ENCODE measurements around the gene ITGA1. TPM values are rescaled to one million over a fixed set of nuclear protein-coding genes. Genes with fewer than 3 reads are reported as not detected.

ITGA1 gene
- total RNA-seq, 1 donor from 2014 or later, result 3.2 TPM

DNA sequence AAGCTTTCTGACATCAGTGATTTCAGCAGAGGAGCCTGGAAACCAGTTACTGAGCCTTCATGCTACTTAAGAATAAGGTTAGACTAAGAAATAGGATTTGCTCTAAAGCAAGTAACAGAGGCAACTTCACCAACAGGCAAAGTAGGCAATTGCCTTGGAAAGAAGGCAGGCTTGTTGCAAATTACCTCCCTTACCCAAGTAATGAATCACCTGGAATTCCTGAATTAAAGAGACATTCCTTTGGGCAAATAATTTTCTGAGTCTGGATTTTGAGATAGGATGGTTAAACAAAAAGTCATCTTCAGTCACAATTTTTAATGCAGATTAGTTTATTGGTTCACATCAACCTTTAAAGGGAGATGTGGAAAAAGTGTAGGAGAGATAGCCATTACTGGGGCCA lies 92.8 kb downstream of the ITGA1 start:
- DNase-seq (ENCODE audit: low read depth), result no peak
- no peak overlapping the region for H3K4me3 ChIP-seq (ENCODE audit: low read depth, low read length)
- TF ChIP-seq, protein P1, sequence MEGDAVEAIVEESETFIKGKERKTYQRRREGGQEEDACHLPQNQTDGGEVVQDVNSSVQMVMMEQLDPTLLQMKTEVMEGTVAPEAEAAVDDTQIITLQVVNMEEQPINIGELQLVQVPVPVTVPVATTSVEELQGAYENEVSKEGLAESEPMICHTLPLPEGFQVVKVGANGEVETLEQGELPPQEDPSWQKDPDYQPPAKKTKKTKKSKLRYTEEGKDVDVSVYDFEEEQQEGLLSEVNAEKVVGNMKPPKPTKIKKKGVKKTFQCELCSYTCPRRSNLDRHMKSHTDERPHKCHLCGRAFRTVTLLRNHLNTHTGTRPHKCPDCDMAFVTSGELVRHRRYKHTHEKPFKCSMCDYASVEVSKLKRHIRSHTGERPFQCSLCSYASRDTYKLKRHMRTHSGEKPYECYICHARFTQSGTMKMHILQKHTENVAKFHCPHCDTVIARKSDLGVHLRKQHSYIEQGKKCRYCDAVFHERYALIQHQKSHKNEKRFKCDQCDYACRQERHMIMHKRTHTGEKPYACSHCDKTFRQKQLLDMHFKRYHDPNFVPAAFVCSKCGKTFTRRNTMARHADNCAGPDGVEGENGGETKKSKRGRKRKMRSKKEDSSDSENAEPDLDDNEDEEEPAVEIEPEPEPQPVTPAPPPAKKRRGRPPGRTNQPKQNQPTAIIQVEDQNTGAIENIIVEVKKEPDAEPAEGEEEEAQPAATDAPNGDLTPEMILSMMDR (conservative IDR thresholded peaks at IDR 0.05; ENCODE audit: low read depth, low read length), result no peak

DNA sequence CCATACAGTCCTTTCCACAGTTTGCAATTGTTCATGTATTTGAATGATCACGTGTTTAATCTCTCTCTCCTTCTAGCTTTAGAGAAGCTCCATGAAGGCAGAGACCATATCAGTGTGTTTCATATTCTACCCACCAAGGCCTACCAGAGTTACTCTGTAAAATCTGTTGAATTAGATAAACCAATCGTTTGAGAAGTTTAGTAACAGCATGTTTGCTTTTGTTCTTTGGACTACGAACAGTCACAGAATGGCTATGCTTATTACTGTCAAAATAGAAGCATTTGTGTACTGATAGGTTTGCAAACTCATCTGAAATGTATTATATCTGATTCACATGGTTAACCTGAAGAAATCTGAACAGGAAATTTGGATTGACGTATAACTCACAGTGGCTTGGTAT lies 93.8 kb downstream of the ITGA1 start:
- TF ChIP-seq, protein P1 (conservative IDR thresholded peaks at IDR 0.05; ENCODE audit: low read depth, low read length), result no peak
- H3K4me3 ChIP-seq (ENCODE audit: low read depth, low read length), result no peak overlapping the region
- no peak for DNase-seq (ENCODE audit: low read depth)

DNA sequence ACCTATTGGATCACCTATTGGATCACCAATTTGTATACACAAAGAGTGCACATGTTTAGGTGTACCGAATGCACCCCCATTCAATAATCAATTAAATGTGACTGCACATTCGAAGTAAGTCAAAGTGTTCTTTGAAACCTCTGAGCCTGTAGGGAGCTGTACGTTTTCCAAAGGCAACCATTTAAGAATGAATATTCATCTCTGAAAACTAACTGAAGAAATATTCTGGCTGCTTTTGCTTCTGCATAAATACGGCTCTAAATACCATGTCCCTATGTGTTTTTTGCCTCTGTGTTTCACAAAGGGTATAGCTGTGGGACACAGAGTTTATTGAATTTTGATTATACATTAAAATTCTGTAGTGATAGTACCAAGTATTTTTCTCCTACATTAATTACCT lies 95.4 kb downstream of the ITGA1 start:
- H3K4me3 ChIP-seq (ENCODE audit: low read depth, low read length), result no peak overlapping the region
- TF ChIP-seq, protein P1 (conservative IDR thresholded peaks at IDR 0.05; ENCODE audit: low read depth, low read length), result no peak
- DNase-seq (ENCODE audit: low read depth), result no peak

DNA sequence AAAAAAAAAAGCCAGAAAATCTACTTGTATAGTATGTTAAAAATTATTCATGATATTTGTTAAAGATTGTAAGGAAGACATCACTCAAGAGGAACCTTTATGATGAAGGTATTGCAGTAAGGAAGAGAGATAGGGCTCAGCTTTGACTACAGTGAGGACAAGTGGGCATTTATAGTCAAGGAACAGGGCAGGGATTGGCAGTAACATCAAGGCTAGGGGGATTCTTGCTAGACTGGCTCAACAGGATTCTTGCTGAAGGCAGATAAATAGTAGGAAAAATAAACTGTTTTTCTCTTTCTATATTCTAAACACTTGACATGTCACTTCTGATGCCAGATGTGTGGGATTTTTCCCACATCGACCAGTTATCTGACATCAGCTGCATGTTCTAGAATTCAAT lies 96.7 kb downstream of the ITGA1 start:
- no peak for DNase-seq (ENCODE audit: low read depth)
- no peak overlapping the region for H3K4me3 ChIP-seq (ENCODE audit: low read depth, low read length)
- TF ChIP-seq, protein P1 (conservative IDR thresholded peaks at IDR 0.05; ENCODE audit: low read depth, low read length), result no peak

DNA sequence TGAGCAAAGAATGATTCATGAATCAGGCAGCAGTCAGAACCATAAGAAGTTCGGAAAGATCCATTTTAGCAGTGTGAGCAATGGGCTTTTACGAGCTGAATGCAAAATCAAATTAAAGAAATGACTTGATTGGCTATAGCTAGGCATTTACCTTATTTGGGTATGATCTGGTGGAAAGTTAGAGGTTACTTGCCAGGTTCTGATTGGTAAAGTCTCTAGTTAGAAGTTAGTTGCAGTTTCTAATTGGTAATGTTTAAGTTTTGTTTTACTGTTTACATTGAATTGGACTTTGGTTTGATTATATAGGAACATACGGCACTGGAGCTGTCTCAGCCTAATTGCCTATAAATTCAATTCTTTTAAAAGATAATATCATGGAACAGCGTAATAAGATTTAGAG lies 97.9 kb downstream of the ITGA1 start:
- TF ChIP-seq, protein P1 (conservative IDR thresholded peaks at IDR 0.05; ENCODE audit: low read depth, low read length), result no peak
- no peak for DNase-seq (ENCODE audit: low read depth)
- H3K4me3 ChIP-seq (ENCODE audit: low read depth, low read length), result no peak overlapping the region

DNA sequence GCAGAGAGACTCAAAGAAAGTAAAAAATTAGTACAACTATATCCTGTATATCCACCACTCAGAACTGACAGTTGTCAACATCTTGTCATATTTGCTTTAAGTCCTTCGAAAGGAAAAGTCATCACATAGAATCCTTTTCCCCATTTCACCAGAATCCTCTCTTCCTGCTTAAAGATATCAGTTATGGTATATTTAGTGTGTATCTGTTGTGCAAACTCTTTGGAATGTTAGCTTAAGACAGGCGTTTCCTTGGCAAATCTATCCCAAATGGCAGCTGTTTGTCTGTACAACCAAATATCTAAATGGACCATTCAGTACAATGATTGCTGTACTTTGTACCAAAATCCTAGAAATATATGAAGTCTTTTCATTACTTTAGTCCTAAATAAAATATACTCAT lies 98.5 kb downstream of the ITGA1 start:
- no peak for DNase-seq (ENCODE audit: low read depth)
- no peak overlapping the region for H3K4me3 ChIP-seq (ENCODE audit: low read depth, low read length)
- TF ChIP-seq, protein P1 (conservative IDR thresholded peaks at IDR 0.05; ENCODE audit: low read depth, low read length), result no peak

DNA sequence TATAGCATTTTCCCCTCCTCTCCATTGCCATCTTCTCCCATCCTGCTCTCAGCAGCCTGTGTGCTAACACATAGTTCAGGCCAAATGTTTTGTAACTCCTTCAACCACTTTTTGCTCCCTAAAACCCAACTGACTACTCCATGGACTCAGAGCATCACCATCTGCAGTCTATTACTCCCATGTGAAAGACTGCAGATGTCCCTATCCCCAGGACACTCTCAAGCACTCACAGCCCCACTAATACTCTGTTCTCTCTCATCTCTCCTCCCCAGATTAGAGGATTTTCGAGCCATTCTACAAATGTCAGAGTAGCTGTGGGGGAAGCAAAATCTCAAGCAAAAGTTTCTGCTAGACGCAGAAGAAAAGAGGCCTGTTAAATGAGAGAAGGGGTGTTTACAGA lies 99.3 kb downstream of the ITGA1 start:
- TF ChIP-seq, protein P1 (conservative IDR thresholded peaks at IDR 0.05; ENCODE audit: low read depth, low read length), result no peak
- no peak for DNase-seq (ENCODE audit: low read depth)
- H3K4me3 ChIP-seq (ENCODE audit: low read depth, low read length), result no peak overlapping the region

Measured in epithelial cell of proximal tubule (primary cell).